Measurements from ENCODE around the gene NAALADL2. TPM values are rescaled to one million over a fixed set of nuclear protein-coding genes. Genes with fewer than 3 reads are reported as not detected.

NAALADL2 gene
- total RNA-seq, 1 experiment from 2014 or later: 1.9 TPM

DNA sequence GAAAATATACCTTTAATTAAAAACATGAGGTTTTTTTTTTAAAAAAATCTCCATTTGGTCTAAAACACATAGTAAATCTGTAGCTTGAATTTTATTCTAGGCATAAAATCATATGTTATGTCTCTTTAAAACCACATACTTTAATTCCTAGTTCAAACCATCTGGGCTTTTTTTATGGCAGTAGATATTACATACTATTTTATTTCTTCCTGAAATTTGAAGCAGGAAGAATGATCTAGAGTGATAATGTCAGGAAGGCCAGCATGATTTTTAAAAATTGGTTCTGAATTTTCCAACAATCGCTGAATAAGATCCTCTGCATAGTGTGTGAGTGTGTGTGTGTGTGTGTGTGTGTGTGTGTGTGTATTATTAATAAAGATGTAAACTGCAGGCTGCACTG is 420.3 kb downstream of the NAALADL2 start:
- no peak overlapping the region for H3K4me2 ChIP-seq (ENCODE audit: low read length)
- ATAC-seq: no peak
- no peaks in the 10 kb centered on the region for H3K27me3 ChIP-seq (ENCODE audit: low read length)
- no peaks in the 10 kb centered on the region for H3K4me1 ChIP-seq (ENCODE audit: insufficient read depth, low read length)
- TF ChIP-seq EZH2 (IDR thresholded peaks at IDR 0.05; ENCODE audit: low read length, unreplicated experiment): no peak
- no peak for TF ChIP-seq EZH2phosphoT487 (IDR thresholded peaks at IDR 0.05; ENCODE audit: borderline replicate concordance, low read length)
- TF ChIP-seq, protein P1, sequence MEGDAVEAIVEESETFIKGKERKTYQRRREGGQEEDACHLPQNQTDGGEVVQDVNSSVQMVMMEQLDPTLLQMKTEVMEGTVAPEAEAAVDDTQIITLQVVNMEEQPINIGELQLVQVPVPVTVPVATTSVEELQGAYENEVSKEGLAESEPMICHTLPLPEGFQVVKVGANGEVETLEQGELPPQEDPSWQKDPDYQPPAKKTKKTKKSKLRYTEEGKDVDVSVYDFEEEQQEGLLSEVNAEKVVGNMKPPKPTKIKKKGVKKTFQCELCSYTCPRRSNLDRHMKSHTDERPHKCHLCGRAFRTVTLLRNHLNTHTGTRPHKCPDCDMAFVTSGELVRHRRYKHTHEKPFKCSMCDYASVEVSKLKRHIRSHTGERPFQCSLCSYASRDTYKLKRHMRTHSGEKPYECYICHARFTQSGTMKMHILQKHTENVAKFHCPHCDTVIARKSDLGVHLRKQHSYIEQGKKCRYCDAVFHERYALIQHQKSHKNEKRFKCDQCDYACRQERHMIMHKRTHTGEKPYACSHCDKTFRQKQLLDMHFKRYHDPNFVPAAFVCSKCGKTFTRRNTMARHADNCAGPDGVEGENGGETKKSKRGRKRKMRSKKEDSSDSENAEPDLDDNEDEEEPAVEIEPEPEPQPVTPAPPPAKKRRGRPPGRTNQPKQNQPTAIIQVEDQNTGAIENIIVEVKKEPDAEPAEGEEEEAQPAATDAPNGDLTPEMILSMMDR (conservative IDR thresholded peaks at IDR 0.05; ENCODE audit: low read depth, low read length): no peak
- H3F3A ChIP-seq (ENCODE audit: low read length, unreplicated experiment): no peaks in the 10 kb centered on the region
- intact Hi-C loops (cut with micrococcal nuclease): no loop called here
- ChIA-PET POLR2A (ENCODE audit: unreplicated experiment) (no interaction called here), CTCF (no interaction called here)
- DNase-seq: no peak
- no TSS peak for BruUV-seq (replicated peaks)
- H3K9me3 ChIP-seq (ENCODE audit: low read length): no peaks in the 10 kb centered on the region
- H4K20me1 ChIP-seq (ENCODE audit: low read length): no peaks in the 10 kb centered on the region
- H3K4me3 ChIP-seq (ENCODE audit: low read length): no peak overlapping the region
- H2AFZ ChIP-seq (ENCODE audit: low read length): no peak overlapping the region
- no peaks in the 10 kb centered on the region for H3K79me2 ChIP-seq (ENCODE audit: low read length)
- H3K9ac ChIP-seq (ENCODE audit: low read length): no peak overlapping the region
- H3K36me3 ChIP-seq (ENCODE audit: low read depth, low read length): no peaks in the 10 kb centered on the region
- no peaks in the 10 kb centered on the region for H3K9me2 ChIP-seq (replicated peaks; ENCODE audit: low read length)
- H3K27ac ChIP-seq (ENCODE audit: low read length): no peak overlapping the region

- Histone ChIP-seq H3K9ac (ENCODE audit: low read length) (no peak overlapping the region), H3F3A (ENCODE audit: low read length, unreplicated experiment) (no peaks in the 10 kb centered on the region), H4K20me1 (ENCODE audit: low read length) (no peaks in the 10 kb centered on the region), H3K4me1 (ENCODE audit: insufficient read depth, low read length) (no peaks in the 10 kb centered on the region), H3K9me3 (ENCODE audit: low read length) (no peaks in the 10 kb centered on the region), H2AFZ (ENCODE audit: low read length) (no peak overlapping the region), H3K4me2 (ENCODE audit: low read length) (no peak overlapping the region), H3K4me3 (ENCODE audit: low read length) (no peak overlapping the region), H3K36me3 (ENCODE audit: low read depth, low read length) (no peaks in the 10 kb centered on the region), H3K27ac (ENCODE audit: low read length) (no peak overlapping the region), H3K27me3 (ENCODE audit: low read length) (no peaks in the 10 kb centered on the region), H3K9me2 (replicated peaks; ENCODE audit: low read length) (no peaks in the 10 kb centered on the region), H3K79me2 (ENCODE audit: low read length) (no peaks in the 10 kb centered on the region)
- intact Hi-C loops (cut with micrococcal nuclease): no loop called here
- CTCF ChIA-PET: no interaction called here
- TF ChIP-seq, protein P1 (conservative IDR thresholded peaks at IDR 0.05; ENCODE audit: low read depth, low read length): no peak
- POLR2A ChIA-PET (ENCODE audit: unreplicated experiment): no interaction called here
- BruUV-seq (replicated peaks): no TSS peak
- DNase-seq: no peak
- ATAC-seq: no peak
Measured at GRCh38 chr3:175279911-175280310, 420.8 kb downstream of the NAALADL2 start.

GRCh38 chr3:175287361-175287963 is 428.3 kb downstream of the NAALADL2 start:
- no peaks in the 10 kb centered on the region for H3K36me3 ChIP-seq (ENCODE audit: low read depth, low read length)
- H3K4me3 ChIP-seq (ENCODE audit: low read length): no peak overlapping the region
- ChIA-PET POLR2A (ENCODE audit: unreplicated experiment) (no interaction called here), CTCF (no interaction called here)
- no peak overlapping the region for H3K27ac ChIP-seq (ENCODE audit: low read length)
- DNase-seq: no peak
- H3K4me1 ChIP-seq (ENCODE audit: insufficient read depth, low read length): no peaks in the 10 kb centered on the region
- no peaks in the 10 kb centered on the region for H3F3A ChIP-seq (ENCODE audit: low read length, unreplicated experiment)
- H3K27me3 ChIP-seq (ENCODE audit: low read length): no peaks in the 10 kb centered on the region
- H2AFZ ChIP-seq (ENCODE audit: low read length): no peak overlapping the region
- no peak for ATAC-seq
- BruUV-seq (replicated peaks): no TSS peak
- TF ChIP-seq, protein P1 (conservative IDR thresholded peaks at IDR 0.05; ENCODE audit: low read depth, low read length): no peak
- TF ChIP-seq EZH2 (IDR thresholded peaks at IDR 0.05; ENCODE audit: low read length, unreplicated experiment): no peak
- TF ChIP-seq EZH2phosphoT487 (IDR thresholded peaks at IDR 0.05; ENCODE audit: borderline replicate concordance, low read length): no peak
- H3K9ac ChIP-seq (ENCODE audit: low read length): no peak overlapping the region
- no peaks in the 10 kb centered on the region for H4K20me1 ChIP-seq (ENCODE audit: low read length)
- no peaks in the 10 kb centered on the region for H3K79me2 ChIP-seq (ENCODE audit: low read length)
- H3K9me3 ChIP-seq (ENCODE audit: low read length): no peaks in the 10 kb centered on the region
- no peak overlapping the region for H3K4me2 ChIP-seq (ENCODE audit: low read length)
- no peaks in the 10 kb centered on the region for H3K9me2 ChIP-seq (replicated peaks; ENCODE audit: low read length)
- intact Hi-C loops (cut with micrococcal nuclease): no loop called here
